ENCODE results near the gene GLS2.
"Not testable (repeated sequence)": the region's sequence is repeated elsewhere in the genome, so short reads cannot be mapped to it uniquely, and the experiment has no call there.

Gene GLS2

GRCh38 chr12:56488041-56488955, at the start of gene GLS2:
TSS of gene GLS2 (minus strand) at chr12:56488161. CDS start at chr12:56488118, 43 bp downstream.
- peak; percentile 81 for DNase-seq (ENCODE audit: low spot score)

DNA sequence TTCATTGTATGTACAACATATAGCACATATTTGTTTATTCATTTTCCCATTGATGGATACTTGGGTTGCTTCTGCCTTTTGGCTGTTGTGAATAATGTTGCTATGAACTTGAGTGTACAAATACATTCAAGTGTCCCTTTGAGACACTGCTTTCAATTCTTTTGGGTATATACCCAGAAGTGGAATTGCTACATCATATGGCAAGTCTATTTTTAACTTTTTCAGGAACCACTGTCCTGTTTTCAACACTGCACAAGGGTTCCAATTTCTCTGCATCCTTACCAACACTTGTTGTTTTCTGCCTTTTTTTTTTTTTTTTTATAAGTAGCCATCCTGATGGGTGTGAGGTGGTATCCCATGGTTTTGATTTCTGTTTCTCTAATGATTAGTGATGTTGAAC, 49.6 kb upstream of the GLS2 start:
- DNase-seq (ENCODE audit: low spot score), result no peak

GRCh38 chr12:56530390-56531055, 42.6 kb upstream of the GLS2 start:
- no peak for DNase-seq (ENCODE audit: low spot score)

DNA sequence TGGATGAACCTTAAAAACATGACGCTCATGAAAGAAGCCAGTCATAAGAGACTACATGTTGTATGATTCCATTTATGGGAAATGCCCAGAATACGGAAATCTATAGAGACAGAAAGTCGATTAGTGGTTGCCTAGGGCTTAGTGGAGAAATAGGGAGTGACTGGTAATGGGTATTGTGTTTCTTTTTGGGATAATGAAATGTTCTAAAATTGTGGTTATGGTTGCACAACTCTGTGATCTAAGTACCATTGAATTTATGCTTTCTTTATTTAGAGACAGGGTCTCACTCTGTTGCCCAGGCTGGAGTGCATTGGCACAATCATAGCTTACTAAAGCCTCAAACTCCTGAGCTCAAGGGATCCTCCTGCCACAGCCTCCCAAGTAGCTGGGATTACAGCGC, 41.7 kb upstream of the GLS2 start:
- DNase-seq (ENCODE audit: low spot score), result no peak

GRCh38 chr12:56528846-56529245, 40.9 kb upstream of the GLS2 start:
- DNase-seq (ENCODE audit: low spot score), result no peak

DNA sequence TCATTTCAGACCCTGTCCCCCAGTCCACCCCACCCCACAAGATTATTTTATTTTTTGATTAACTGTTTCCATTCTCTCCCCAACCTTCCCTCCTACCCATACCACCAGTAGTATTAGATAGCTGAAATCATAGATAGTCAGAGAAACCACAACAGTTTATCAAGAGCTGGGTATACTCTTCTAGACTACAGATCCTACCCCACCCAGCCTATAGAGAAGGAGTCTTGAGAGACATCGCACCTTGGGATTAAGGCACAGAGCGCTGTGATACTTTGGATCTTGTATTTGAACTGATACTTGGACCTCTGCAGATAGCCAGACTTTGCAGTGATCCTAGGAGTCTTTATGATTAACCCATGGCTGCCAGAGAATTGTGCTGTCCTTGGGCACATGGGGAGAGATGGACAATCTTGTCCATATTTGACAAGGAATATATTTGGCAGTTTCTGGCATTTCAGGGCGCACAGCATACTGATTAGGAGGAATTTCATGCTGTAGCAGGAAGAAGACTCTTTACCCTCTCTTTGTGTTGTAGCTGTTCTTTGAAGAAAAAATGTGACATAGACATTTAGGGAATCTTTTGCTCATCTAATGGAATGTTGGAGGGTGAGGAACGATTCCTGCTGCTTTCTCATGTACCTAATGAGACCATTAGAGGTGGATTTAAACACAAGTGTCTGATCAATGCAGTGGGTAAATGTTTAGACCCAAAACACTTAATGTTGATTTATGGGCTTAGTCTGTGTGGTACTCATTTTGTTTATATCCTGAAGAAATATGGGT, 34.6 kb upstream of the GLS2 start:
- DNase-seq (ENCODE audit: low spot score), result no peak

DNA sequence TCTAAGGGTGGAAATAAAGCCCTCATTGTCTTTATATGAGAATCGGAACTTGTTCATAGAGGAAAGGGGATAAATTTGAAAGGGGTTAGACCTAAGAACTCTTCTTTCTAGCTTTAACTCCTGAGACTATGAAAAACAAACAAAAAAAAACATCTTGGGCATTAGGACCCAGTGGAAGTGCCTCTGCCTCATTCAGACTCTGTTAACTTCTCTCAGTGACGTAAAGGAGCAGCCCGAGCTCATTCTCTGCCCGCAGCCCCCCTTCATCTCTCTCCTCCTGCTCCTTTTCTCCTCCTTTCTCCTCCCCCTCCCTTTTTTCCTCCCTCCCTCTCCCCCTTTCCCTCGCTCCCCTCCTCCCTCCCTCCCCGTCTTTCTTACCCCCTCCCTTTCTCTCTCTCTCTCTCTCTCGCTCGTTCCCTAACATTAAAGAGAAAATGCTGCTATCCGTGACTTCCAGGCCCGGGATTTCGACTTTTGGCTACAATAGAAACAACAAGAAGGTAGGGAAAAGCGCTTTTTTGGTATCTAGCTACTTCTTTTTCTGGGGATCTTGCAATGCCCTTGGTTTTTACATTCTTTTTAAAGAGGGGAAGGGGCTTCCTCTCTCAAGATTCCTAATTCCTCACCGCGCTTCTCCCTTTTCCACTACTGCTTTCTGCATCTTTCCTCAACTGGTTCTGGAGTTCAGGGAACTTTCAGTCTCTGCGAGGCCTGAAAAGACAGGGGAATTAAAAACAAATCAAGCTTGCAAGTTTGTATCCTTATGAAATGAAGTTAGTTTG, 33.8 kb upstream of the GLS2 start, which contains the start of gene RBMS2:
Gene RBMS2, plus strand, starts transcription at position 231 of the 782 bp plus-strand sequence. Its CDS starts 204 bp downstream, at position 435.
- DNase-seq (ENCODE audit: low spot score), result peak; percentile 43

DNA sequence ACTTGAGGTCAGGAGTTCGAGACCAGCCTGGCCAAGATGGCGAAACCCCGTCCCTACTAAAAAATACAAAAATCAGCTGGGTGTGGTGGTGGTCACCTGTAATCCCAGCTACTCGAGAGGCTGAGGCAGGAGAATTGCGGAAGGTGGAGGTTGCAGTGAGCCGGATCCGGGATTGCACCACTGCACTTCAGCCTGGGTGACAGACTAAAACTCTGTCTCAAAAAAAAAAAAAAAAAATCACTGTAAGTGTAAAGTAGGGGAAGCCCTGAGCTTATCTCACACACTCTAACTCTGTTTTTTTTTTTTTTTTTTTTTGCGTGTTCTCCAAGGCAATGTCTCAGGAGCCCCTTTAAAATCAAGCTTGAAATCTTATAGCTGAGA, 33.2 kb upstream of the GLS2 start:
- no peak for DNase-seq (ENCODE audit: low spot score)

GRCh38 chr12:56520506-56520905, 32.5 kb upstream of the GLS2 start:
- DNase-seq (ENCODE audit: low spot score), result no peak

GRCh38 chr12:56520048-56520447, 32.1 kb upstream of the GLS2 start:
- no peak for DNase-seq (ENCODE audit: low spot score)

DNA sequence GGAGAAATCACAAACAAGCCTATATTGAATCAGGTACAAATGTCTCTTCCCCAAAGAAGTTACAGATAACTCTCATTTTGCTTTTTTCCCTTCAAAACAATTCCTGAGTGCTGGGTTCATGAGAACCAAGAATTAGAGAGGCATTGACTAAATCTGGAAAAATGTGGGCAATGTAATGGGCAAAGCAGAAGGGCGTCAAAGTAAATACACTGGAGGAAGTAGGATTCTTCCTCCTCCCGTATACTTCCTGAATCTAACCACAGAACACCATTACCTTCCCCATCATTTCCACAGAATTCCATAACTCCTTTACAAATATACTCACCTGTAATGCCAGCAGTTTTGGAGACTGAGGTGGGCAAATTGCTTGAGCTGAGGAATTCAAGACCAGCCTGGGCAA, 30.6 kb upstream of the GLS2 start:
- no peak for DNase-seq (ENCODE audit: low spot score)

DNA sequence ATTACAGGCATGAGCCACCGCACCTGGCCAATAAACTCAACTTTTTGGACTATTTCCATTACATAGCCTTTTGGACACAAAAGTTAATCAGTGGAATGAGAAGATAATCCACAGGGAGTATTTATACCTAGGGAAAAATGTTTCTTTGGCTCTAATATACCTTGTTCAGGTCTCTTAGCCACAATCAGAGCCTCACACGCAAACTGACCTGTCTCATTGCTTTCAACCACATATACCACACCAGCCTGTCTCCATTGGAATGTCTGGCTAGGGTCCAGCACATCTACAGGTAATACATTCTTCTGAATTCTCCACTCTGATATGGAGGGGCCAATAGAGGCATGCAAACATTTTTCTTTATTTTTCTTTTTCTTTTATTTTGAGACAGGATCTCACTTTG, 29.9 kb upstream of the GLS2 start:
- DNase-seq (ENCODE audit: low spot score), result no peak

DNA sequence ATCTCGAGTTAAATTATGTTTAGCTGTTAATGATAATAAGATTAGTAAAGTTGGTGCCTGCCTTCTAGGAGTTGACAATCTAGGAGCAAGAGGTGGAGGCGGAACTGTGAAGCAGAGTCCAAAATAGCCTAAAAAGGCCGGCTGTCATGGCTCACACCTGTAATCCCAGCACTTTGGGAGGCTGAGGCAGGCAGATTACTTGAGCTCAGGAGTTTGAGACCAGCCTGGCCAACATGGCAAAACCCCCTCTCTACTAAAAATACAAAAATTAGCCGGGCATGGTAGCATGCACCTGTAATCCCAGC, 26.0 kb upstream of the GLS2 start:
- DNase-seq (ENCODE audit: low spot score), result not testable (repeated sequence)

DNA sequence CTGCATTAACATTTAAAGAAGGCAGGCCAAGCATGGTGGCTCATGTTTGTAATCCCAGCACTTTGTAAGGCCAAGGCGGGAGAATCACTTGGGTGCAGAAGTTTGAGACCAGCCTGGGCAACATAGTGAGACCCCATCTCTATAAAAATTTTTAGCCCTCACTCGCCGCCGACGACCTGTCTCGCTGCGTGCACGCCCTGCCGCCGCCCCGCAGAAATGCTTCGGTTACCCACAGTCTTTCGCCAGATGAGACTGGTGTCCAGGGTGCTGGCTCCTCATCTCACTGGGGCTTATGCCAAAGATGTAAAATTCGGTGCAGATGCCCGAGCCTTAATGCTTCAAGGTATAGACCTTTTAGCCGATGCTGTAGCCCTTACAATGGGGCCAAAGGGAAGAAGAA, 22.8 kb upstream of the GLS2 start:
- no peak for DNase-seq (ENCODE audit: low spot score)

GRCh38 chr12:56499879-56500278, 11.9 kb upstream of the GLS2 start:
- not testable (repeated sequence) for DNase-seq (ENCODE audit: low spot score)

DNA sequence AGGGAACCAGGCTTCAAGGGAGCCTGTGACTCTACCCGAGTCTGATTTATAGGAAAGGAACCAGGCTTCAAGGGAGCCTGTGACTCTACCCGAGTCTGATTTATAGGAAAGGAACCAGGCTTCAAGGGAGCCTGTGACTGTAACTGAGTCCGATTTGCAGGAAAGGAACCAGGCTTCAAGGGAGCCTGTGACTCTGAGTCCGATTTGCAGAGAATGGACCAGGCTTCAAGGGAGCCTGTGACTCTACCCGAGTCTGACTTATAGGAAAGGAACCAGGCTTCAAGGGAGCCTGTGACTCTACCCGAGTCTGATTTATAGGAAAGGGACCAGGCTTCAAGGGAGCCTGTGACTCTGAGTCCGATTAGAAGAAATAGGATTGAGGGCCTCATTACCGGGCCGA, 11.5 kb upstream of the GLS2 start:
- DNase-seq (ENCODE audit: low spot score), result not testable (repeated sequence)

- DNase-seq (ENCODE audit: low spot score), result not testable (repeated sequence)
Observed at GRCh38 chr12:56498126-56498902, 10.4 kb upstream of the GLS2 start.

DNA sequence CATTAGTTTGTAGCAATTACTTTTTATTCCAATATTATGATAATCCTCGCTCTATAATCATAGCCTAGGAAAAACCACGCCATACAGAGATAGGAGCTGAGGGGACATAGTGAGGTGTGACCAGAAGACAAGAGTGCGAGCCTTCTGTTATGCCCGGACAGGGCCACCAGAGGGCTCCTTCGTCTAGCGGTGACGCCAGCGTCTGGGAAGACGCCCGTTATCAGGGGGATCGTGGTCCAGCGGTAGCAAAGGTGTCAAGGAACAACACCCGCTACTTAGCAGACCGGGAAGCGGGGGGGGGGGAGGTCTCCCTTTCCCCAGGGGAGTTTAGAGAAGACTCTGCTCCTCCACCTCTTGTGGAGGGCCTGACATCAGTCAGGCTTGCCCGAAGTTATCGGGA, 8.7 kb upstream of the GLS2 start:
- DNase-seq (ENCODE audit: low spot score), result peak; percentile 15

- not testable (repeated sequence) for DNase-seq (ENCODE audit: low spot score)
Observed at GRCh38 chr12:56494481-56494880, 6.5 kb upstream of the GLS2 start.

DNA sequence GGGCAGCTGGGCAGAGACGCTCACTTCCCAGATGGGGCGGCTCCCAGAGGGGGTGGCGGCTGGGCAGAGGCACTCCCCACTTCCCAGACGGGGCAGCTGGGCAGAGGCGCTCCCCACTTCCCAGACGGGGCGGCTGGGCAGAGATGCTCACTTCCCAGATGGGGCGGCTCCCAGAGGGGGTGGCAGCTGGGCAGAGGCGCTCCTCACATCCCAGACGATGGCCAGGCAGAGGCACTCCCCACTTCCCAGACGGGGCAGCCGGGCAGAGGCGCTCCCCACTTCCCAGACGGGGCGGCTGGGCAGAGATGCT, 6.1 kb upstream of the GLS2 start:
- not testable (repeated sequence) for DNase-seq (ENCODE audit: low spot score)

DNA sequence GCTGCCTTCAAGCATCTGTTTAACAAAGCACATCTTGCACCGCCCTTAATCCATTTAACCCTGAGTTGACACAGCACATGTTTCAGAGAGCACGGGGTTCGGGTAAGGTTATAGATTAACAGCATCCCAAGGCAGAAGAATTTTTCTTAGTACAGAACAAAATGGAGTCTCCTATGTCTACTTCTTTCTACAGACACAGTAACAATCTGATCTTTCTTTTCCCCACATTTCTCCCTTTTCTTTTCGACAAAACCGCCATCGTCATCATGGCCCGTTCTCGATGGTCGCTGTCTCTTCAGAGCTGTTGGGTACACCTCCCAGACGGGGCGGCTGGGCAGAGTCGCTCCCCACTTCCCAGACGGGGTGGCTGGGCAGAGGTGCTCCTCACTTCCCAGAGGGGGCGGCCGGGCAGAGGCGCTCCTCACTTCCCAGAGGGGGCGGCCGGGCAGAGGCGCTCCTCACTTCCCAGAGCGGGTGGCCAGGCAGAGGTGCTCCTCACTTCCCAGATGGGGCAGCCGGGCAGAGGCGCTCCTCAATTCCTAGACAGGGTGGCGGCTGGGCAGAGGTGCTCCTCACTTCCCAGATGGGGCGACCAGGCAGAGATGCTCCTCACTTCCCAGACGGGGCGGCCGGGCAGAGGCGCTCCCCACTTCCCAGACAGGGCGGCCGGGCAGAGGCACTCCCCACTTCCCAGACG, 5.6 kb upstream of the GLS2 start:
- DNase-seq (ENCODE audit: low spot score), result not testable (repeated sequence)

All from CD4-positive, alpha-beta T cell treated with Interleukin-6 at 100 ng/mL for 8 hours (primary cell).